Measurements from ENCODE around the gene CLN5. TPM values are rescaled to one million over a fixed set of nuclear protein-coding genes. Genes with fewer than 3 reads are reported as not detected.
A peak's percentile ranks its signal among the peaks of the same experiment; 100 is the strongest.

The CLN5 gene
- total RNA-seq, 1 experiment from 2014 or later: 21.4 TPM

DNA sequence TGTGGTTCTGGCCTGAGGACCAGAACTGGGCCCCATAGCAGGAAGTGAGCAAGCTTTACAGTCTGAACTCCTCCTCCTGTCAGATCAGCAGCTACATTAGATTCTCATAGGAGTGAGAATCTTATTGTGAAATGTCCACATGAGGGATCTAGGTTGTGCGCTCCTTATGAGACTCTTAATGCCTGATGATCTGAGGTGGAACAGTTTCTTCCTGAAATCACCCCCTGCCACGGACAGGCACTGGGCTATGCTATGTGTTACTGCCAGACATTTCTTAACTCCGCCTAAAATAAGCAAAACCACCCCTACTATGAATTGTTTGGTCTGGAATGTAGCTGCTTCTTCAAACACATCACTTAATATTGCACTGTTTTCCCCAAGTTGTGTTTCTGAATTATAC lies 30.5 kb downstream of the CLN5 start:
- CTCF ChIA-PET: no interaction called here
- BruUV-seq (replicated peaks): no TSS peak
- Histone ChIP-seq H3K36me3 (ENCODE audit: control insufficient read depth, insufficient read depth, low read length) (peaks cover 14% of the 10 kb centered on the region; the same call in 1 of the 2 replicates), H3K27ac (ENCODE audit: low read length) (no peak overlapping the region), H3K4me1 (ENCODE audit: control insufficient read depth, insufficient read depth, low read length) (peaks cover 5% of the 10 kb centered on the region), H3K4me3 (ENCODE audit: low read depth in 2 of 2, low read length in 2 of 2) (no peak overlapping the region), H3K27me3 (ENCODE audit: control insufficient read depth, insufficient read depth, low read length) (no peaks in the 10 kb centered on the region), H3K9me3 (ENCODE audit: control insufficient read depth, insufficient read depth, low read depth, low read length) (no peaks in the 10 kb centered on the region)
- intact Hi-C loops (cut with micrococcal nuclease; ENCODE audit: unreplicated experiment) (no loop called here), in situ Hi-C loops (cut with HindIII; ENCODE audit: low pct_unique_long_range_greater_than_20kb, low sequenced_read_pairs) (no loop called here)
- POLR2A ChIA-PET: no interaction called here
- TF ChIP-seq SIN3A (IDR thresholded peaks at IDR 0.05; ENCODE audit: borderline replicate concordance, insufficient read depth, low read depth, low read length) (no peak), REST (IDR thresholded peaks at IDR 0.05; ENCODE audit: insufficient read depth in 1 of 2, low read depth in 2 of 2, low read length in 1 of 2) (no peak), TCF7L2 (IDR thresholded peaks at IDR 0.05; ENCODE audit: low read depth, low read length) (no peak), POLR2AphosphoS5 (IDR thresholded peaks at IDR 0.05; ENCODE audit: low read depth, low read length) (no peak), CTCF (IDR thresholded peaks at IDR 0.05) (no peak)
- ATAC-seq (no peak), DNase-seq (ENCODE audit: low read depth, low spot score) (no peak)

DNA sequence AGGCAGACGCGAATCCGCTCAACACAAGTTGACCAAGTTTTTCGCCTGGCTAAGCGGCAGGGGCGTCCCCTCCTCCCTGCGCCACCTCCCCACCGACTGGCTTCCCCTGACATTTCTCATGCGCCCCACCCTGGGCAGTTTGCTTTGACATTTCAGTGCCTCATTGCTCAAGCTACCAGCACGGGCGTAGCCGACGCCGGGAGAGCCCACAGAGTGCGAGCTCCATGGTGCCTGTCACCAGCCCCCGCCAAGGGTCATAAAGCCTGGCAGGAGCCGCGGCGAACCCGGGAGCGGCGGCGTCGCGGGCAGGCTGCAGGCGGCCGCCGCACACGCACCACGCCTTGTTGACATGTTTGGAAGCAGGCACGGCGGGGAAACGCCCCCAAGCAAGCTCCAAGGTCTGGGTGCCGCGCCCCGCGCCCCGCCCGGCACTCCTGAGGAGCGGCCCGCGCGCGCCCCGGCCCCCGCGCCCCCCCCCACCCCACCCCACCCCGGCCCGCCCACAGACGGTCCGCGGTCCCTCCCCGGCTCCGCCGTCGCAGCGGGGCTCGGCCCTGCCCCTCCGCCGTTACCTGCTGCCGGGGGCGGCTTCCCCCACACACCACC lies 34.5 kb downstream of the CLN5 start:
- peak overlapping the region; percentile 77 to 83 for H3K4me3 ChIP-seq (ENCODE audit: low read depth in 2 of 2, low read length in 2 of 2)
- ATAC-seq (peak; percentile 87), DNase-seq (ENCODE audit: low read depth, low spot score) (no peak)
- intact Hi-C loops (cut with micrococcal nuclease; ENCODE audit: unreplicated experiment): no loop called here
- peaks cover 8% of the 10 kb centered on the region for H3K4me1 ChIP-seq (ENCODE audit: control insufficient read depth, insufficient read depth, low read length)
- no peaks in the 10 kb centered on the region for H3K9me3 ChIP-seq (ENCODE audit: control insufficient read depth, insufficient read depth, low read depth, low read length)
- CTCF ChIA-PET: interaction anchor here (0.6 to 0.7 kb wide), 3 partner anchors 203 to 451 kb away, joined by 3 to 7 read pairs (median 3); no protein-coding TSS in a partner anchor
- H3K27ac ChIP-seq (ENCODE audit: low read length): no peak overlapping the region
- no TSS peak for BruUV-seq (replicated peaks)
- in situ Hi-C loops (cut with HindIII; ENCODE audit: low pct_unique_long_range_greater_than_20kb, low sequenced_read_pairs): no loop called here
- peaks cover 2% of the 10 kb centered on the region; the same call in 1 of the 2 replicates for H3K36me3 ChIP-seq (ENCODE audit: control insufficient read depth, insufficient read depth, low read length)
- POLR2A ChIA-PET: interaction anchor here (0.6 to 0.7 kb wide), 2 partner anchors 8 to 1330 kb away, joined by 7 to 10 read pairs; no protein-coding TSS in a partner anchor
- TF ChIP-seq POLR2AphosphoS5 (IDR thresholded peaks at IDR 0.05; ENCODE audit: low read depth, low read length) (no peak), SIN3A (IDR thresholded peaks at IDR 0.05; ENCODE audit: borderline replicate concordance, insufficient read depth, low read depth, low read length) (peak; percentile 90; the same call in 1 of the 2 replicates), CTCF (IDR thresholded peaks at IDR 0.05) (no peak), REST (IDR thresholded peaks at IDR 0.05; ENCODE audit: insufficient read depth in 1 of 2, low read depth in 2 of 2, low read length in 1 of 2) (no peak), TCF7L2 (IDR thresholded peaks at IDR 0.05; ENCODE audit: low read depth, low read length) (no peak)
- no peaks in the 10 kb centered on the region for H3K27me3 ChIP-seq (ENCODE audit: control insufficient read depth, insufficient read depth, low read length)
